Measurements from ENCODE around the gene CNTNAP2. TPM values are rescaled to one million over a fixed set of nuclear protein-coding genes. Genes with fewer than 3 reads are reported as not detected.

The CNTNAP2 gene
- total RNA-seq, 6 experiments from 2014 or later = 0.07 to 0.13 (median 0.12) TPM; not detected in 3

GRCh38 chr7:148234715-148235114 is 2118.1 kb downstream of the CNTNAP2 start:
- H3K9me3 Mint-ChIP-seq = peaks cover 5% of the 10 kb centered on the region; the same call in 1 of the 2 replicates
- H3K36me3 Mint-ChIP-seq (ENCODE audit: low read depth) = no peaks in the 10 kb centered on the region
- H3K4me3 Mint-ChIP-seq = no peak overlapping the region
- no peaks in the 10 kb centered on the region; the same call in 1 of the 2 replicates for H3K27me3 Mint-ChIP-seq (ENCODE audit: insufficient read depth)
- TF ChIP-seq CTCF (IDR thresholded peaks at IDR 0.05) = no peak
- no peak overlapping the region for H3K27ac Mint-ChIP-seq
- no peaks in the 10 kb centered on the region for H3K4me1 Mint-ChIP-seq (ENCODE audit: low read depth)
- no peak for DNase-seq

- TF ChIP-seq CTCF (IDR thresholded peaks at IDR 0.05) = no peak
- no peaks in the 10 kb centered on the region; the same call in 1 of the 2 replicates for H3K4me1 Mint-ChIP-seq (ENCODE audit: low read depth)
- H3K27ac Mint-ChIP-seq = no peak overlapping the region
- no peaks in the 10 kb centered on the region for H3K36me3 Mint-ChIP-seq (ENCODE audit: low read depth)
- H3K27me3 Mint-ChIP-seq (ENCODE audit: insufficient read depth) = no peaks in the 10 kb centered on the region
- no peak for DNase-seq
- no peaks in the 10 kb centered on the region; the same call in 1 of the 2 replicates for H3K9me3 Mint-ChIP-seq
- no peak overlapping the region for H3K4me3 Mint-ChIP-seq
These were observed 2122.2 kb downstream of the CNTNAP2 start for GRCh38 chr7:148238761-148239325.

GRCh38 chr7:148241700-148242293 is 2125.2 kb downstream of the CNTNAP2 start:
- no peaks in the 10 kb centered on the region; the same call in 1 of the 2 replicates for H3K4me1 Mint-ChIP-seq (ENCODE audit: low read depth)
- no peak overlapping the region for H3K27ac Mint-ChIP-seq
- H3K9me3 Mint-ChIP-seq = no peaks in the 10 kb centered on the region
- peak overlapping the region; percentile 71; the same call in 1 of the 2 replicates for H3K4me3 Mint-ChIP-seq
- H3K27me3 Mint-ChIP-seq (ENCODE audit: insufficient read depth) = no peaks in the 10 kb centered on the region
- no peak for DNase-seq
- TF ChIP-seq CTCF (IDR thresholded peaks at IDR 0.05) = no peak
- no peaks in the 10 kb centered on the region for H3K36me3 Mint-ChIP-seq (ENCODE audit: low read depth)

GRCh38 chr7:148242294-148242821 is 2125.8 kb downstream of the CNTNAP2 start:
- TF ChIP-seq CTCF (IDR thresholded peaks at IDR 0.05) = peak; percentile 85
- DNase-seq = peak; percentile 31
- Mint-ChIP-seq H3K4me3 (peak overlapping the region; percentile 71), H3K36me3 (ENCODE audit: low read depth) (no peaks in the 10 kb centered on the region), H3K9me3 (no peaks in the 10 kb centered on the region), H3K27me3 (ENCODE audit: insufficient read depth) (no peaks in the 10 kb centered on the region), H3K27ac (no peak overlapping the region), H3K4me1 (ENCODE audit: low read depth) (no peaks in the 10 kb centered on the region; the same call in 1 of the 2 replicates)

GRCh38 chr7:148245381-148245780 is 2128.8 kb downstream of the CNTNAP2 start:
- H3K4me1 Mint-ChIP-seq (ENCODE audit: low read depth) = no peaks in the 10 kb centered on the region; the same call in 1 of the 2 replicates

More at GRCh38 chr7:148245381-148245780, 2128.8 kb downstream of the CNTNAP2 start:
- no peak for TF ChIP-seq CTCF (IDR thresholded peaks at IDR 0.05)
- Mint-ChIP-seq H3K36me3 (ENCODE audit: low read depth) (no peaks in the 10 kb centered on the region), H3K4me3 (no peak overlapping the region), H3K27ac (no peak overlapping the region), H3K27me3 (ENCODE audit: insufficient read depth) (no peaks in the 10 kb centered on the region), H3K9me3 (no peaks in the 10 kb centered on the region)
- no peak for DNase-seq

Measured in HFFc6 (cell line).